ENCODE data around the gene RHBDD3.

The RHBDD3 gene

DNA sequence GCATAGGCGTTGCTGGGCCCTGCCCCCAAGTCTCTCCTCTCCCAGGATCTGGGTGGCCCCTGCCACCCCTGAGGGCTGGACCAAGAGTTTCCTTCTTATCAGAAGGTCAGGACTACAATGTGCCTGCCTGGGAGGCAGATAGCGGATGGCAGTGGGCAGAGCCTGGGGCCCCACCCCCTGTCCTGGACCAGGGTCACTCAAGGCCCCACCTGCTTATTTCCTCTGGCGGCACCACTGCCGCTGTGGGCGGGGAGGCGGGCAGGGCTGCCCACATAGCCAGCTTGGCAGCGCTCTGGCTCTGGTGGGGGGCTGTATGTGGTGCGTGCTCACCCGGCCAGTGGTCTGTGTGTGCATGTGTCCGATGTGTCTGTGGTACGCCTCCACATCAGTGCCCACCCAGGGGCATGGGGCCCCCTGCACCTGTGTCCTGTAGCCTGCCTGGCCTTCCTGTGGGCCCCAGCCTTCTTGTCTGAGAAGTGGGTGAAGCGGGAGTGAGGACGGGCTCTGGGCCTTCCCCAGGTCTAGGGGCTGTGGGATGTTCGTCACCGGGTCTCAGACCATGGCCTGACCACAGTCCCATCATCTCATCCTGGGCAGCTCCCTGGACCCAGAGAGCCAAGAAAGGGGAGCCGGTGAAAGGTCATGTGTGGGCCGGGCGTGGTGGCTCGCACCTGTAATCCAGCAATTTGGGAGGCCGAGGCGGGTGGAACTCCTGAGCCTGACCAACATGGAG, 41.7 kb upstream of the RHBDD3 start (continued):
- TF ChIP-seq SP2 (tag by site-specific recombination; IDR thresholded peaks at IDR 0.05) = peak; percentile 50
- peak; percentile 46 for TF ChIP-seq ZBTB20 (tag by site-specific recombination; IDR thresholded peaks at IDR 0.05)

DNA sequence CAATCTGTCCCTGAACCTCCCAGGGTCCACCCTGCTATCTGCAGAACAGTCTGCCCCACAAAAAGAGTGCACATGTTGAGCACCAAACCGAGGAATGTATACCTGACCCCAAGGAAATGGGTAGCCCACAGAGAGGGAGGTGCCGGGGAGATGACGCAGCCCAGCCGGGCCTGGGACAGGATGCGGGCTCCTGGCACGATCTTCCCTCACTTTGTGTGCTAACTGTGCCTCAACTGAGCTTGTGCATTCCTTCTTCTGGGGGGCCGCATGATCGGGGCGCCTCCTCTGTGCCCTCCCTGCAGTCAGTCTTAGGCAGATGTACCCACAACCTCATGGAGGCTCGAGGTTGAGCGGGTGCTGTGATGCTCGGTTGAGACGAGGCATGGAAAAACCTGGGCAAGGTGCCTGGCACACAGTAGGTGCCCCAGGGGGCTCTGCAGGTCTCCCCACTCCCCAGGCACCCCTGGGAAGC, 41.0 kb upstream of the RHBDD3 start:
- H3K27ac ChIP-seq (ENCODE audit: extremely low read depth, low read depth, low read length) = no peak overlapping the region
- H3K36me3 ChIP-seq (ENCODE audit: control insufficient read depth in 2 of 2, insufficient read depth in 1 of 2, low read length in 2 of 2) = no peaks in the 10 kb centered on the region
- POLR2A ChIA-PET = no interaction called here
- H3K4me3 ChIP-seq (ENCODE audit: low read depth, low read length) = no peak overlapping the region
- CTCF ChIA-PET = no interaction called here
- H3K9me3 ChIP-seq (ENCODE audit: control insufficient read depth, insufficient read depth, low read depth, low read length) = no peaks in the 10 kb centered on the region
- peaks cover 8% of the 10 kb centered on the region; the same call in 1 of the 2 replicates for H3K4me1 ChIP-seq (ENCODE audit: control insufficient read depth, insufficient read depth, low read length)
- TF ChIP-seq ZNF677 (tag by site-specific recombination; IDR thresholded peaks at IDR 0.05) (no peak), ZNF311 (tag by site-specific recombination; IDR thresholded peaks at IDR 0.05; ENCODE audit: borderline replicate concordance) (no peak), PATZ1 (tag by site-specific recombination; IDR thresholded peaks at IDR 0.05) (peak; percentile 29; the same call in 1 of the 2 replicates), ZSCAN4 (tag by site-specific recombination; IDR thresholded peaks at IDR 0.05) (no peak), ZNF133 (tag by site-specific recombination; IDR thresholded peaks at IDR 0.05) (no peak), ZNF837 (tag by site-specific recombination; IDR thresholded peaks at IDR 0.05) (no peak), ZIC2 (tag by site-specific recombination; IDR thresholded peaks at IDR 0.05) (peak; percentile 55), SCRT2 (tag by site-specific recombination; IDR thresholded peaks at IDR 0.05) (peak; percentile 43), HOXD13 (CRISPR knock-in tag; IDR thresholded peaks at IDR 0.05; ENCODE audit: borderline replicate concordance) (no peak), ZNF555 (tag by site-specific recombination; conservative IDR thresholded peaks at IDR 0.05) (no peak), ZNF132 (tag by site-specific recombination; IDR thresholded peaks at IDR 0.05; ENCODE audit: borderline replicate concordance) (no peak), ZNF626 (tag by site-specific recombination; IDR thresholded peaks at IDR 0.05) (no peak), ZNF785 (tag by site-specific recombination; IDR thresholded peaks at IDR 0.05) (no peak), BCL11B (tag by site-specific recombination; IDR thresholded peaks at IDR 0.05; ENCODE audit: low read depth) (no peak), HOXC10 (CRISPR knock-in tag; IDR thresholded peaks at IDR 0.05) (no peak)
- TF ChIP-seq, protein P1, sequence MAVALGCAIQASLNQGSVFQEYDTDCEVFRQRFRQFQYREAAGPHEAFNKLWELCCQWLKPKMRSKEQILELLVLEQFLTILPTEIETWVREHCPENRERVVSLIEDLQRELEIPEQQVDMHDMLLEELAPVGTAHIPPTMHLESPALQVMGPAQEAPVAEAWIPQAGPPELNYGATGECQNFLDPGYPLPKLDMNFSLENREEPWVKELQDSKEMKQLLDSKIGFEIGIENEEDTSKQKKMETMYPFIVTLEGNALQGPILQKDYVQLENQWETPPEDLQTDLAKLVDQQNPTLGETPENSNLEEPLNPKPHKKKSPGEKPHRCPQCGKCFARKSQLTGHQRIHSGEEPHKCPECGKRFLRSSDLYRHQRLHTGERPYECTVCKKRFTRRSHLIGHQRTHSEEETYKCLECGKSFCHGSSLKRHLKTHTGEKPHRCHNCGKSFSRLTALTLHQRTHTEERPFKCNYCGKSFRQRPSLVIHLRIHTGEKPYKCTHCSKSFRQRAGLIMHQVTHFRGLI (tag by site-specific recombination; IDR thresholded peaks at IDR 0.05) = no peak
- TF ChIP-seq, protein P2, sequence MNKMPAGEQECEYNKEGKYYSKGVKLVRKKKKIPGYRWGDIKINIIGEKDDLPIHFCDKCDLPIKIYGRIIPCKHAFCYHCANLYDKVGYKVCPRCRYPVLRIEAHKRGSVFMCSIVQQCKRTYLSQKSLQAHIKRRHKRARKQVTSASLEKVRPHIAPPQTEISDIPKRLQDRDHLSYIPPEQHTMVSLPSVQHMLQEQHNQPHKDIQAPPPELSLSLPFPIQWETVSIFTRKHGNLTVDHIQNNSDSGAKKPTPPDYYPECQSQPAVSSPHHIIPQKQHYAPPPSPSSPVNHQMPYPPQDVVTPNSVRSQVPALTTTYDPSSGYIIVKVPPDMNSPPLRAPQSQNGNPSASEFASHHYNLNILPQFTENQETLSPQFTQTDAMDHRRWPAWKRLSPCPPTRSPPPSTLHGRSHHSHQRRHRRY (tag by site-specific recombination; IDR thresholded peaks at IDR 0.05) = no peak
- TF ChIP-seq, protein P3, sequence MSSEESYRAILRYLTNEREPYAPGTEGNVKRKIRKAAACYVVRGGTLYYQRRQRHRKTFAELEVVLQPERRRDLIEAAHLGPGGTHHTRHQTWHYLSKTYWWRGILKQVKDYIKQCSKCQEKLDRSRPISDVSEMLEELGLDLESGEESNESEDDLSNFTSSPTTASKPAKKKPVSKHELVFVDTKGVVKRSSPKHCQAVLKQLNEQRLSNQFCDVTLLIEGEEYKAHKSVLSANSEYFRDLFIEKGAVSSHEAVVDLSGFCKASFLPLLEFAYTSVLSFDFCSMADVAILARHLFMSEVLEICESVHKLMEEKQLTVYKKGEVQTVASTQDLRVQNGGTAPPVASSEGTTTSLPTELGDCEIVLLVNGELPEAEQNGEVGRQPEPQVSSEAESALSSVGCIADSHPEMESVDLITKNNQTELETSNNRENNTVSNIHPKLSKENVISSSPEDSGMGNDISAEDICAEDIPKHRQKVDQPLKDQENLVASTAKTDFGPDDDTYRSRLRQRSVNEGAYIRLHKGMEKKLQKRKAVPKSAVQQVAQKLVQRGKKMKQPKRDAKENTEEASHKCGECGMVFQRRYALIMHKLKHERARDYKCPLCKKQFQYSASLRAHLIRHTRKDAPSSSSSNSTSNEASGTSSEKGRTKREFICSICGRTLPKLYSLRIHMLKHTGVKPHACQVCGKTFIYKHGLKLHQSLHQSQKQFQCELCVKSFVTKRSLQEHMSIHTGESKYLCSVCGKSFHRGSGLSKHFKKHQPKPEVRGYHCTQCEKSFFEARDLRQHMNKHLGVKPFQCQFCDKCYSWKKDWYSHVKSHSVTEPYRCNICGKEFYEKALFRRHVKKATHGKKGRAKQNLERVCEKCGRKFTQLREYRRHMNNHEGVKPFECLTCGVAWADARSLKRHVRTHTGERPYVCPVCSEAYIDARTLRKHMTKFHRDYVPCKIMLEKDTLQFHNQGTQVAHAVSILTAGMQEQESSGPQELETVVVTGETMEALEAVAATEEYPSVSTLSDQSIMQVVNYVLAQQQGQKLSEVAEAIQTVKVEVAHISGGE (tag by site-specific recombination; conservative IDR thresholded peaks at IDR 0.05; ENCODE audit: low read depth) = no peak

Data from HEK293 (cell line).